WTC11 (cell line): ENCODE results near the gene DAPK3. TPM values are rescaled to one million over a fixed set of nuclear protein-coding genes. Genes with fewer than 3 reads are reported as not detected.

Experiments
- ATAC-seq: fragments of 200-7000 bp; cut with Tn5 transposase; 2 replicates; pipeline ENCODE4 v1.10.0; 2021; ENCODE audit warnings: mild to moderate bottlenecking, moderate library complexity
- CTCF ChIA-PET: fragments of 300-600 bp; sonication (Branson Sonifier 250); formaldehyde crosslinking; loops from one replicate; lab custom pipeline; 2021; ENCODE audit warnings: antibody characterized with exemption; lab: Charles Lee
- POLR2A ChIA-PET: fragments of 350-600 bp; sonication (Branson Sonifier 250); formaldehyde crosslinking; loops from one replicate; lab custom pipeline; 2021; ENCODE audit warnings: antibody characterized with exemption; lab: Charles Lee
- DNase-seq: peaks from one replicate; pipeline ENCODE4 v3.0.0; 2021; ENCODE audit warnings: low spot score
- H3K27ac Mint-ChIP-seq: 2 replicates; pipeline ENCODE4 v1.8.0; 2021; ENCODE audit warnings: mixed read lengths
- H3K27me3 Mint-ChIP-seq: 2 replicates; pipeline ENCODE4 v1.8.0; 2021; ENCODE audit warnings: low read depth, mild to moderate bottlenecking, moderate library complexity, mixed read lengths
- H3K36me3 Mint-ChIP-seq: 2 replicates; pipeline ENCODE4 v1.8.0; 2021; ENCODE audit warnings: mixed read lengths
- H3K4me1 Mint-ChIP-seq: 2 replicates; pipeline ENCODE4 v1.8.0; 2022; ENCODE audit warnings: mixed read lengths
- H3K4me3 Mint-ChIP-seq: 2 replicates; pipeline ENCODE4 v1.8.0; 2021; ENCODE audit warnings: mild to moderate bottlenecking, moderate library complexity, mixed read lengths
- H3K9me3 Mint-ChIP-seq: 2 replicates; pipeline ENCODE4 v1.8.0; 2021; ENCODE audit warnings: mixed read lengths
- CBFB ChIP-seq: sonication (generic); formaldehyde crosslinking; IDR thresholded peaks from 2 replicates; pipeline ENCODE4 v1.8.1; 2022; ENCODE audit warnings: mild to moderate bottlenecking, low read depth, missing genetic modification reagents
- CREM ChIP-seq: sonication (generic); formaldehyde crosslinking; IDR thresholded peaks from 2 replicates; pipeline ENCODE4 v1.8.1; 2022; ENCODE audit warnings: mild to moderate bottlenecking, missing genetic modification reagents, moderate library complexity
- FOXJ3 ChIP-seq: sonication (generic); formaldehyde crosslinking; IDR thresholded peaks from 2 replicates; pipeline ENCODE4 v1.9.0; 2021; ENCODE audit warnings: missing genetic modification reagents, mild to moderate bottlenecking, borderline replicate concordance
- FOXK1 ChIP-seq: sonication (generic); formaldehyde crosslinking; IDR thresholded peaks from 2 replicates; pipeline ENCODE4 v1.8.0; 2022; ENCODE audit warnings: mild to moderate bottlenecking, moderate library complexity, missing genetic modification reagents
- GABPB1 ChIP-seq: sonication (generic); formaldehyde crosslinking; IDR thresholded peaks from 2 replicates; pipeline ENCODE4 v1.8.1; 2023; ENCODE audit warnings: mild to moderate bottlenecking, missing genetic modification reagents
- HMGA2 ChIP-seq: fragments of 250-450 bp; sonication (Bioruptor Pico); IDR thresholded peaks from 2 replicates; pipeline ENCODE4 v1.4.0; 2021; ENCODE audit warnings: mild to moderate bottlenecking, moderate library complexity
- IRF2 ChIP-seq: sonication (generic); formaldehyde crosslinking; IDR thresholded peaks from 2 replicates; pipeline ENCODE4 v1.8.0; 2022; ENCODE audit warnings: low read depth, missing genetic modification reagents, borderline replicate concordance
- JAZF1 ChIP-seq: fragments of 250-450 bp; sonication (Bioruptor Pico); IDR thresholded peaks from 2 replicates; pipeline ENCODE4 v1.9.0; 2021; ENCODE audit warnings: moderate library complexity, mild to moderate bottlenecking, inconsistent platforms
- KAT7 ChIP-seq: sonication (generic); formaldehyde crosslinking; IDR thresholded peaks from 2 replicates; pipeline ENCODE4 v1.8.1; 2023; ENCODE audit warnings: missing genetic modification reagents, mild to moderate bottlenecking, borderline replicate concordance
- NFATC4 ChIP-seq: fragments of 250-450 bp; sonication (Bioruptor Pico); IDR thresholded peaks from 2 replicates; pipeline ENCODE4 v1.9.0; 2021; ENCODE audit warnings: mild to moderate bottlenecking
- NR1H2 ChIP-seq: sonication (generic); formaldehyde crosslinking; IDR thresholded peaks from 2 replicates; pipeline ENCODE4 v1.9.0; 2021; ENCODE audit warnings: mild to moderate bottlenecking, moderate library complexity, missing genetic modification reagents
- NR2C2 ChIP-seq: sonication (generic); formaldehyde crosslinking; IDR thresholded peaks from 2 replicates; pipeline ENCODE4 v1.8.0; 2022; ENCODE audit warnings: mild to moderate bottlenecking, missing genetic modification reagents
- SMAD3 ChIP-seq: sonication (generic); formaldehyde crosslinking; IDR thresholded peaks from 2 replicates; pipeline ENCODE4 v1.8.0; 2022; ENCODE audit warnings: missing genetic modification reagents, mild to moderate bottlenecking, borderline replicate concordance
- SP1 ChIP-seq: sonication (generic); formaldehyde crosslinking; conservative IDR thresholded peaks from 2 replicates; pipeline ENCODE4 v1.8.1; 2022; ENCODE audit warnings: missing genetic modification reagents
- ZNF263 ChIP-seq: sonication (generic); formaldehyde crosslinking; IDR thresholded peaks from 2 replicates; pipeline ENCODE4 v1.8.1; 2022; ENCODE audit warnings: low read depth, mild to moderate bottlenecking, moderate library complexity, missing genetic modification reagents
- total RNA-seq: library from RNA; stranded (reverse); gene quantifications from 3 replicates; pipeline ENCODE4 v1.2.3, GENCODE V29; 2021
- TF ChIP-seq, protein P1 (sequence below): sonication (generic); formaldehyde crosslinking; IDR thresholded peaks from 2 replicates; pipeline ENCODE4 v1.8.1; 2022; ENCODE audit warnings: missing genetic modification reagents, borderline replicate concordance
- TF ChIP-seq, protein P2 (sequence below): sonication (generic); formaldehyde crosslinking; IDR thresholded peaks from 2 replicates; pipeline ENCODE4 v1.8.0; 2022; ENCODE audit warnings: mild to moderate bottlenecking, missing genetic modification reagents
- TF ChIP-seq, protein P3 (sequence below): sonication (generic); formaldehyde crosslinking; IDR thresholded peaks from 2 replicates; pipeline ENCODE4 v1.8.1; 2022; ENCODE audit warnings: low read depth, missing genetic modification reagents, borderline replicate concordance
- TF ChIP-seq, protein P4 (sequence below): fragments of 250-450 bp; sonication (Bioruptor Pico); IDR thresholded peaks from 2 replicates; pipeline ENCODE4 v1.9.0; 2021; ENCODE audit warnings: mild to moderate bottlenecking
- TF ChIP-seq, protein P5 (sequence below): sonication (generic); formaldehyde crosslinking; conservative IDR thresholded peaks from 2 replicates; pipeline ENCODE4 v1.8.1; 2023; ENCODE audit warnings: mild to moderate bottlenecking, low read depth, missing genetic modification reagents, moderate library complexity

Gene DAPK3
- total RNA-seq, 1 experiment from 2014 or later, result 73.5 TPM

DNA sequence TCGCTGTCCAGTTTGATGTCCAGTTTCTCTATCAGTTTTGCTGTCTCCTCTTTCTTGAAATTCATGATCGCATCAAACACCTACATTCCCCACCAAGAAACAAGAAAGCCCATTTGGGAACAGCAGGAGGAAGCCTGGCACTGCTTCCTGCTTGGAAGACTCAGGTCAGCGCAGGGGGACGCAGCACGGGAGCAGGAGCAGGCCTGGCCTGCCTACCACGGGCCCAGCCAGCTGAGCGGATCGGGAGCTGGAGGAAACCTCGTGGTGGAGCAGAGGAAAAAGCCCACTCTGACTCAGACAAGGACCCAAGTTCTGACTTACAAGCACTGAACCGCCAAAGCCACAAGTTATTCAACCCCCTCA is 10.5 kb upstream of the DAPK3 start (continued):
- TF ChIP-seq, protein P1, sequence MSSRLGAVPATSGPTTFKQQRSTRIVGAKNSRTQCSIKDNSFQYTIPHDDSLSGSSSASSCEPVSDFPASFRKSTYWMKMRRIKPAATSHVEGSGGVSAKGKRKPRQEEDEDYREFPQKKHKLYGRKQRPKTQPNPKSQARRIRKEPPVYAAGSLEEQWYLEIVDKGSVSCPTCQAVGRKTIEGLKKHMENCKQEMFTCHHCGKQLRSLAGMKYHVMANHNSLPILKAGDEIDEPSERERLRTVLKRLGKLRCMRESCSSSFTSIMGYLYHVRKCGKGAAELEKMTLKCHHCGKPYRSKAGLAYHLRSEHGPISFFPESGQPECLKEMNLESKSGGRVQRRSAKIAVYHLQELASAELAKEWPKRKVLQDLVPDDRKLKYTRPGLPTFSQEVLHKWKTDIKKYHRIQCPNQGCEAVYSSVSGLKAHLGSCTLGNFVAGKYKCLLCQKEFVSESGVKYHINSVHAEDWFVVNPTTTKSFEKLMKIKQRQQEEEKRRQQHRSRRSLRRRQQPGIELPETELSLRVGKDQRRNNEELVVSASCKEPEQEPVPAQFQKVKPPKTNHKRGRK (CRISPR knock-in tag), result no peak
- TF ChIP-seq CBFB (CRISPR knock-in tag) (no peak), SP1 (no peak), NFATC4 (CRISPR knock-in tag) (no peak), FOXK1 (CRISPR knock-in tag) (no peak)
- TF ChIP-seq, protein P2, sequence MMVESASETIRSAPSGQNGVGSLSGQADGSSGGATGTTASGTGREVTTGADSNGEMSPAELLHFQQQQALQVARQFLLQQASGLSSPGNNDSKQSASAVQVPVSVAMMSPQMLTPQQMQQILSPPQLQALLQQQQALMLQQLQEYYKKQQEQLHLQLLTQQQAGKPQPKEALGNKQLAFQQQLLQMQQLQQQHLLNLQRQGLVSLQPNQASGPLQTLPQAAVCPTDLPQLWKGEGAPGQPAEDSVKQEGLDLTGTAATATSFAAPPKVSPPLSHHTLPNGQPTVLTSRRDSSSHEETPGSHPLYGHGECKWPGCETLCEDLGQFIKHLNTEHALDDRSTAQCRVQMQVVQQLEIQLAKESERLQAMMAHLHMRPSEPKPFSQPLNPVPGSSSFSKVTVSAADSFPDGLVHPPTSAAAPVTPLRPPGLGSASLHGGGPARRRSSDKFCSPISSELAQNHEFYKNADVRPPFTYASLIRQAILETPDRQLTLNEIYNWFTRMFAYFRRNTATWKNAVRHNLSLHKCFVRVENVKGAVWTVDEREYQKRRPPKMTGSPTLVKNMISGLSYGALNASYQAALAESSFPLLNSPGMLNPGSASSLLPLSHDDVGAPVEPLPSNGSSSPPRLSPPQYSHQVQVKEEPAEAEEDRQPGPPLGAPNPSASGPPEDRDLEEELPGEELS (CRISPR knock-in tag), result no peak

DNA sequence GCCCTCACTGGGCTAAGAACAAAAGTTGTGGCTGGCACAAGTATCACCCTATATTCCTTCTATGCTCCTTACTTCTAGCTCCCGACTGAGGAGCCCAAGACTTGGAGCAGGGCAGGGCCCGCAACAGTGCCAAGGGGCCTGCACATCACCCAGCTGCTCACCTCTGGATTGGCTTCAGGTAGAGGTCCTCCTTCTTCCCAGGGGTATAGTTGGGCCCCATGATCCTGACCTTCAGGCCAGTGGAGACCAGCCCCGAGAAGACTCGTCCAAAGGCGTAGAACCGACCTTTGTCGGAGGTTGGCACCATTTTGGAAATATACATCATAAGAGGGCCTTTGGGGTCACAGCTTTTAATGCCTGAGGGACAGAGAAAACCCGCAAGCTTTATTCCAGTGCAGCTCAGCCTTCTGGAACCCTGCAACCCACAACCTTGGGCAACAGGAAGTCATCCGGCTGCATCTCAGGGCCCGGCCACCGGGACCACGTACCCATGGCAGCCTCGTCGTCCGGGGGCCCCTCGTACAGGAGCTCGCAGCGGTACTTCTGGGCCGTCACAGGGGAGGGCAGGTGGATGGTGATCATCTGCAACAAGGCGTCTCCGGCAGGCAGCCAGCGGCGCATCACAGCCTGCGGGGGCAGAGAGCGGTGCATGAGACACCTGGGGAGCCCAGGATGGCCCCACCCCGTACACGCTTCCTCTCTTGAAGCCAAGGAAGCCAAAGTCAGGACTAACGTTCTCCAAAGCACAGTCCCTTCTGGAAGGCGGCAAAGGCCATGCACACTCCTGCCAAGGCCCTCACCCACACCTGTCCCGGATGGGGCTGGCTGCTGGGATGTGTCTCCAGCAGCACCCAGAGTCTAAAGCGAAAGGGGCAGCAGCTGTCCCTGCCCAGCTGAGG is 9.7 kb upstream of the DAPK3 start:
- TF ChIP-seq CBFB (CRISPR knock-in tag) (no peak), SMAD3 (CRISPR knock-in tag) (0 out of 2 replicates have a peak, but pooled peaks have one; percentile 38), KAT7 (CRISPR knock-in tag) (no peak), NR1H2 (no peak), IRF2 (CRISPR knock-in tag) (no peak)
- TF ChIP-seq, protein P3, sequence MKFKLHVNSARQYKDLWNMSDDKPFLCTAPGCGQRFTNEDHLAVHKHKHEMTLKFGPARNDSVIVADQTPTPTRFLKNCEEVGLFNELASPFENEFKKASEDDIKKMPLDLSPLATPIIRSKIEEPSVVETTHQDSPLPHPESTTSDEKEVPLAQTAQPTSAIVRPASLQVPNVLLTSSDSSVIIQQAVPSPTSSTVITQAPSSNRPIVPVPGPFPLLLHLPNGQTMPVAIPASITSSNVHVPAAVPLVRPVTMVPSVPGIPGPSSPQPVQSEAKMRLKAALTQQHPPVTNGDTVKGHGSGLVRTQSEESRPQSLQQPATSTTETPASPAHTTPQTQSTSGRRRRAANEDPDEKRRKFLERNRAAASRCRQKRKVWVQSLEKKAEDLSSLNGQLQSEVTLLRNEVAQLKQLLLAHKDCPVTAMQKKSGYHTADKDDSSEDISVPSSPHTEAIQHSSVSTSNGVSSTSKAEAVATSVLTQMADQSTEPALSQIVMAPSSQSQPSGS (CRISPR knock-in tag), result peak; percentile 31; the same call in 1 of the 2 replicates
- TF ChIP-seq, all 79 proteins: peak for 2
- H3K4me3 Mint-ChIP-seq, result no peak overlapping the region
- ChIA-PET POLR2A (interaction anchor here (0.7 to 8.7 kb wide), 2 partner anchors 10 to 47 kb away, joined by 3 to 142 read pairs; partner anchors contain the start of gene DAPK3), CTCF (interaction anchor here (2.2 kb wide), 1 partner anchor 7 kb away, joined by 18 read pairs; no protein-coding TSS in a partner anchor)
- no peaks in the 10 kb centered on the region; the same call in 1 of the 2 replicates for H3K27me3 Mint-ChIP-seq
- no peak for ATAC-seq
- H3K4me1 Mint-ChIP-seq, result peaks cover 26% of the 10 kb centered on the region
- H3K27ac Mint-ChIP-seq, result no peak overlapping the region
- no peak for DNase-seq
- H3K36me3 Mint-ChIP-seq, result peaks cover 92% of the 10 kb centered on the region
- no peaks in the 10 kb centered on the region for H3K9me3 Mint-ChIP-seq

DNA sequence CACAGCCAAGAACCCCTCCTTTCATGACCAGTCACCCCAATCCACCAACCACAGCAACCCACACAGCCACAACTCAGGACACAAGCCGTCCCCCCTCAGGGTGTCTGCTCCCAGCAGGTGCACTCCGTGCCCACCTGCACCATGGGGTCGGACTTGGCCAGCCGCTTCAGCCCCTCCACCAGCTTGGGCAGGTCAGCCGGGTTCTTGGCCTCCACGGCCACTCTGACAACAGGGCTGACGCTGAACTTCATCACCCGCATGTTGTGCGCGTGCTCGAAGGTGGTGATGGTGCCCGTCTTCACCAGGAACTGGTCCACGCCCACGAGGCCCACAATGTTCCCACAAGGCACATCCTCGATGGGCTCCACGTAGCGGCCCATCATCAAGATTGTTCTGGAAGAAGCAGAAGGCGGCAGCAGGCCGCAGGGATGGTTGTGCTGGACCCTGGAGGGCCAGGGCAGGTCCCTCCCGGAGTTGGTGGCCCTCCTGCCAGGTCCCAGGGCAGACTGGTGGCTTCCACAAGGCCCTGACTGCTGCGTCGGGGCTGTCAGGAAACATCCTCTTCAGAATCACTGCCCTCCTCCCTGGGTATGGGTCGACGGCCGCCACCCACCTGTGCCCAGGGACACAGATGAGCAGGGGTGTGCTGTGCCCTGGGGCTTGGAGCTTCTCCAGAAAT is 8.9 kb upstream of the DAPK3 start:
- peaks cover 25% of the 10 kb centered on the region for H3K4me1 Mint-ChIP-seq
- POLR2A ChIA-PET, result interaction anchor here (0.7 to 8.7 kb wide), 2 partner anchors 9 to 48 kb away, joined by 3 to 142 read pairs; partner anchors contain the start of gene DAPK3
- no peak for ATAC-seq
- no peak for DNase-seq
- no peaks in the 10 kb centered on the region for H3K27me3 Mint-ChIP-seq
- 0 out of 2 replicates have a peak overlapping the region, but pooled peaks have one; percentile 27 for H3K27ac Mint-ChIP-seq
- peaks cover 92% of the 10 kb centered on the region for H3K36me3 Mint-ChIP-seq
- CTCF ChIA-PET, result interaction anchor here (2.2 kb wide), 1 partner anchor 8 kb away, joined by 18 read pairs; no protein-coding TSS in a partner anchor
- H3K4me3 Mint-ChIP-seq, result no peak overlapping the region
- no peaks in the 10 kb centered on the region for H3K9me3 Mint-ChIP-seq
- TF ChIP-seq GABPB1 (CRISPR knock-in tag), result no peak
- no peak for TF ChIP-seq FOXJ3 (CRISPR knock-in tag)
- TF ChIP-seq ZNF263 (CRISPR knock-in tag), result no peak
- TF ChIP-seq, protein P4, sequence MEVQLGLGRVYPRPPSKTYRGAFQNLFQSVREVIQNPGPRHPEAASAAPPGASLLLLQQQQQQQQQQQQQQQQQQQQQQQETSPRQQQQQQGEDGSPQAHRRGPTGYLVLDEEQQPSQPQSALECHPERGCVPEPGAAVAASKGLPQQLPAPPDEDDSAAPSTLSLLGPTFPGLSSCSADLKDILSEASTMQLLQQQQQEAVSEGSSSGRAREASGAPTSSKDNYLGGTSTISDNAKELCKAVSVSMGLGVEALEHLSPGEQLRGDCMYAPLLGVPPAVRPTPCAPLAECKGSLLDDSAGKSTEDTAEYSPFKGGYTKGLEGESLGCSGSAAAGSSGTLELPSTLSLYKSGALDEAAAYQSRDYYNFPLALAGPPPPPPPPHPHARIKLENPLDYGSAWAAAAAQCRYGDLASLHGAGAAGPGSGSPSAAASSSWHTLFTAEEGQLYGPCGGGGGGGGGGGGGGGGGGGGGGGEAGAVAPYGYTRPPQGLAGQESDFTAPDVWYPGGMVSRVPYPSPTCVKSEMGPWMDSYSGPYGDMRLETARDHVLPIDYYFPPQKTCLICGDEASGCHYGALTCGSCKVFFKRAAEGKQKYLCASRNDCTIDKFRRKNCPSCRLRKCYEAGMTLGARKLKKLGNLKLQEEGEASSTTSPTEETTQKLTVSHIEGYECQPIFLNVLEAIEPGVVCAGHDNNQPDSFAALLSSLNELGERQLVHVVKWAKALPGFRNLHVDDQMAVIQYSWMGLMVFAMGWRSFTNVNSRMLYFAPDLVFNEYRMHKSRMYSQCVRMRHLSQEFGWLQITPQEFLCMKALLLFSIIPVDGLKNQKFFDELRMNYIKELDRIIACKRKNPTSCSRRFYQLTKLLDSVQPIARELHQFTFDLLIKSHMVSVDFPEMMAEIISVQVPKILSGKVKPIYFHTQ (CRISPR knock-in tag), result no peak
- TF ChIP-seq, protein P5, sequence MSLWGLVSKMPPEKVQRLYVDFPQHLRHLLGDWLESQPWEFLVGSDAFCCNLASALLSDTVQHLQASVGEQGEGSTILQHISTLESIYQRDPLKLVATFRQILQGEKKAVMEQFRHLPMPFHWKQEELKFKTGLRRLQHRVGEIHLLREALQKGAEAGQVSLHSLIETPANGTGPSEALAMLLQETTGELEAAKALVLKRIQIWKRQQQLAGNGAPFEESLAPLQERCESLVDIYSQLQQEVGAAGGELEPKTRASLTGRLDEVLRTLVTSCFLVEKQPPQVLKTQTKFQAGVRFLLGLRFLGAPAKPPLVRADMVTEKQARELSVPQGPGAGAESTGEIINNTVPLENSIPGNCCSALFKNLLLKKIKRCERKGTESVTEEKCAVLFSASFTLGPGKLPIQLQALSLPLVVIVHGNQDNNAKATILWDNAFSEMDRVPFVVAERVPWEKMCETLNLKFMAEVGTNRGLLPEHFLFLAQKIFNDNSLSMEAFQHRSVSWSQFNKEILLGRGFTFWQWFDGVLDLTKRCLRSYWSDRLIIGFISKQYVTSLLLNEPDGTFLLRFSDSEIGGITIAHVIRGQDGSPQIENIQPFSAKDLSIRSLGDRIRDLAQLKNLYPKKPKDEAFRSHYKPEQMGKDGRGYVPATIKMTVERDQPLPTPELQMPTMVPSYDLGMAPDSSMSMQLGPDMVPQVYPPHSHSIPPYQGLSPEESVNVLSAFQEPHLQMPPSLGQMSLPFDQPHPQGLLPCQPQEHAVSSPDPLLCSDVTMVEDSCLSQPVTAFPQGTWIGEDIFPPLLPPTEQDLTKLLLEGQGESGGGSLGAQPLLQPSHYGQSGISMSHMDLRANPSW (CRISPR knock-in tag), result no peak
- TF ChIP-seq JAZF1, result no peak
- TF ChIP-seq CREM (CRISPR knock-in tag), result no peak
- no peak for TF ChIP-seq HMGA2 (CRISPR knock-in tag)
- TF ChIP-seq NR2C2 (CRISPR knock-in tag), result no peak
